ENCODE results near the gene PHF21A.

DNA sequence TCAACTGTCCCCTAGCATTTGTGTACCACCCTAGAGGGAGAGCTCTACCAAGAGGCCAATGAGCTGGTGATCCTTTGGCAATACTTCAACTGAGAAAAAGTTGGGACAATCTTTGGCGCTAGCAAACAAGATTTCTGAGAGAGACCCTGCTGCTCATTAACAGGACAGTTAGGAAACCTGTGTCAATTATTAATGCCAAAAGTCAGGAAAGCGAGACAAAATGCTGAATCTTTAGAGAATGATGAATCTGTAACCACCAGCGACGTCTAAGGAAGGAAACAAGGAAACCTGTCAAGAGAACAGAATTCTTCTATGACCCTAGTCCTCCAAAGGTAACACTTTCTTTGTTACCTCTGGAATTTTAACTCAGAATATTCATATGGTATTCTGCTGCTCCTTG, 178.9 kb downstream of the PHF21A start:
- TF ChIP-seq POLR2AphosphoS5 (IDR thresholded peaks at IDR 0.05; ENCODE audit: borderline replicate concordance, low read depth, low read length), result no peak
- TF ChIP-seq EZH2 (IDR thresholded peaks at IDR 0.05), result no peak
- TF ChIP-seq FOXP2 (optimal IDR thresholded peaks at IDR 0.05; ENCODE audit: control extremely low read depth, extremely low read length, insufficient read depth), result no peak
